ENCODE measurements around the gene KCNJ1. TPM values are rescaled to one million over a fixed set of nuclear protein-coding genes. Genes with fewer than 3 reads are reported as not detected.

Gene KCNJ1
- total RNA-seq, 4 donors from 2014 or later: not detected

- Histone ChIP-seq H3K9me3 (no peaks in the 10 kb centered on the region), H3K27ac (no peak overlapping the region), H3K36me3 (no peaks in the 10 kb centered on the region), H3K4me1 (no peaks in the 10 kb centered on the region), H3K4me3 (no peak overlapping the region), H3K27me3 (no peaks in the 10 kb centered on the region)
- intact Hi-C loops (cut with DNase I; ENCODE audit: low total_unique reads): no loop called here
- TF ChIP-seq, protein P1, sequence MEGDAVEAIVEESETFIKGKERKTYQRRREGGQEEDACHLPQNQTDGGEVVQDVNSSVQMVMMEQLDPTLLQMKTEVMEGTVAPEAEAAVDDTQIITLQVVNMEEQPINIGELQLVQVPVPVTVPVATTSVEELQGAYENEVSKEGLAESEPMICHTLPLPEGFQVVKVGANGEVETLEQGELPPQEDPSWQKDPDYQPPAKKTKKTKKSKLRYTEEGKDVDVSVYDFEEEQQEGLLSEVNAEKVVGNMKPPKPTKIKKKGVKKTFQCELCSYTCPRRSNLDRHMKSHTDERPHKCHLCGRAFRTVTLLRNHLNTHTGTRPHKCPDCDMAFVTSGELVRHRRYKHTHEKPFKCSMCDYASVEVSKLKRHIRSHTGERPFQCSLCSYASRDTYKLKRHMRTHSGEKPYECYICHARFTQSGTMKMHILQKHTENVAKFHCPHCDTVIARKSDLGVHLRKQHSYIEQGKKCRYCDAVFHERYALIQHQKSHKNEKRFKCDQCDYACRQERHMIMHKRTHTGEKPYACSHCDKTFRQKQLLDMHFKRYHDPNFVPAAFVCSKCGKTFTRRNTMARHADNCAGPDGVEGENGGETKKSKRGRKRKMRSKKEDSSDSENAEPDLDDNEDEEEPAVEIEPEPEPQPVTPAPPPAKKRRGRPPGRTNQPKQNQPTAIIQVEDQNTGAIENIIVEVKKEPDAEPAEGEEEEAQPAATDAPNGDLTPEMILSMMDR (IDR thresholded peaks at IDR 0.05): peak; percentile 38 to 67 (median 54)
- TF ChIP-seq POLR2A (IDR thresholded peaks at IDR 0.05): no peak
- peak; percentile 26 to 49 for DNase-seq
These were observed 7.3 kb downstream of the KCNJ1 start for GRCh38 chr11:128859563-128860441.

GRCh38 chr11:128857341-128857740 is 9.8 kb downstream of the KCNJ1 start:
- no peak overlapping the region for H3K4me3 ChIP-seq
- no peak for DNase-seq
- no peaks in the 10 kb centered on the region for H3K9me3 ChIP-seq
- H3K4me1 ChIP-seq: no peaks in the 10 kb centered on the region
- no peaks in the 10 kb centered on the region for H3K36me3 ChIP-seq
- intact Hi-C loops (cut with DNase I; ENCODE audit: low total_unique reads): no loop called here
- no peak overlapping the region for H3K27ac ChIP-seq
- no peak for TF ChIP-seq POLR2A (IDR thresholded peaks at IDR 0.05)
- TF ChIP-seq, protein P1 (IDR thresholded peaks at IDR 0.05): no peak
- no peaks in the 10 kb centered on the region for H3K27me3 ChIP-seq

- intact Hi-C loops (cut with DNase I; ENCODE audit: low total_unique reads): no loop called here
- Histone ChIP-seq H3K27me3 (no peaks in the 10 kb centered on the region), H3K27ac (no peak overlapping the region), H3K4me3 (no peak overlapping the region), H3K4me1 (no peaks in the 10 kb centered on the region), H3K9me3 (no peaks in the 10 kb centered on the region), H3K36me3 (no peaks in the 10 kb centered on the region)
- no peak for DNase-seq
- TF ChIP-seq, protein P1 (IDR thresholded peaks at IDR 0.05): no peak
- TF ChIP-seq POLR2A (IDR thresholded peaks at IDR 0.05): no peak
These were observed 10.9 kb downstream of the KCNJ1 start for GRCh38 chr11:128856241-128856640.

- TF ChIP-seq POLR2A (IDR thresholded peaks at IDR 0.05): no peak
- TF ChIP-seq, protein P1 (IDR thresholded peaks at IDR 0.05): no peak
- Histone ChIP-seq H3K4me3 (no peak overlapping the region), H3K36me3 (no peaks in the 10 kb centered on the region), H3K27me3 (no peaks in the 10 kb centered on the region), H3K27ac (no peak overlapping the region), H3K9me3 (no peaks in the 10 kb centered on the region), H3K4me1 (no peaks in the 10 kb centered on the region)
- DNase-seq: no peak
- intact Hi-C loops (cut with DNase I; ENCODE audit: low total_unique reads): no loop called here
These were observed 12.3 kb downstream of the KCNJ1 start for GRCh38 chr11:128854841-128855240.

DNA sequence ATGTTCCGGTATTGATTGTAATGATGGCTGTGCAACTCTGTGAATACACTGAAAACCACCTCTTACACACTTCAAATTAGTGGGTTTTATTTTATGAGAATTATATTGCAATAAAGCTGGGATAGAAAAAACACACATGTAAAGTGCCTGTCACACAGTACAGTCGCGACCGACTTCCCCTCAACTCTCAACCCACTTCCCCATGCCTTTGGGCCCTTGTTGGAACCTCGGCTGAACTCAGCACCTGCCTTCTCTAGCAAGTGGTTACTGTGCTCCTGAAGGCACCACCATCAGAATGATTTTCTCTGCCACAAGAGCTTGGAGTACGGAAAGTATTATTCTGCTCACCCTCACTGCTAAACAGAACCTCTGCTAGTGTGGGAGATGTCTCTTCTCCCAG is 13.5 kb downstream of the KCNJ1 start:
- intact Hi-C loops (cut with DNase I; ENCODE audit: low total_unique reads): no loop called here
- no peak for DNase-seq
- Histone ChIP-seq H3K4me3 (no peak overlapping the region), H3K4me1 (no peaks in the 10 kb centered on the region), H3K27ac (no peak overlapping the region), H3K9me3 (no peaks in the 10 kb centered on the region), H3K27me3 (no peaks in the 10 kb centered on the region), H3K36me3 (no peaks in the 10 kb centered on the region)
- TF ChIP-seq POLR2A (IDR thresholded peaks at IDR 0.05): no peak
- TF ChIP-seq, protein P1 (IDR thresholded peaks at IDR 0.05): no peak
